IMR-90 (cell line): ENCODE data around the gene REXO5.

ENCODE experiments used
- MAZ ChIP-seq: IDR thresholded peaks from 2 replicates; pipeline ENCODE4 v1.6.1; 2012; ENCODE audit warnings: low read depth, mild to moderate bottlenecking, low read length, improper control_type of control experiment, moderate library complexity, borderline replicate concordance
- MXI1 ChIP-seq: IDR thresholded peaks from 2 replicates; pipeline ENCODE4 v1.6.1; 2012; ENCODE audit warnings: low read depth, mild to moderate bottlenecking, low read length, moderate library complexity, borderline replicate concordance
- NFE2L2 ChIP-seq: fragments of 150-350 bp; IDR thresholded peaks from 2 replicates; pipeline ENCODE4 v1.6.1; 2016; ENCODE audit warnings: low read depth, mild to moderate bottlenecking, low read length
- POLR2A ChIP-seq: IDR thresholded peaks from 2 replicates; pipeline ENCODE4 v1.6.1; 2012; ENCODE audit warnings: mild to moderate bottlenecking, low read depth, low read length
- RAD21 ChIP-seq: IDR thresholded peaks from 2 replicates; pipeline ENCODE4 v1.6.1; 2012; ENCODE audit warnings: low read length, improper control_type of control experiment
- RFX5 ChIP-seq: IDR thresholded peaks from 2 replicates; pipeline ENCODE4 v1.8.0; 2012; ENCODE audit warnings: low read depth, mild to moderate bottlenecking, low read length, moderate library complexity
- SMC3 ChIP-seq: fragments of 150-350 bp; IDR thresholded peaks from 2 replicates; pipeline ENCODE4 v1.6.1; 2016; ENCODE audit warnings: low read depth, mild to moderate bottlenecking, antibody characterized with exemption, low read length, moderate library complexity
- TF ChIP-seq, protein P1 (sequence below): conservative IDR thresholded peaks from 2 replicates; pipeline ENCODE4 v1.5.1; 2012; ENCODE audit warnings: mild to moderate bottlenecking, low read depth, low read length, improper control_type of control experiment
- TF ChIP-seq, protein P2 (sequence below): fragments of 150-350 bp; IDR thresholded peaks from 2 replicates; pipeline ENCODE4 v1.6.1; 2017; ENCODE audit warnings: mild to moderate bottlenecking, antibody characterized with exemption, low read length, low read depth

DNA sequence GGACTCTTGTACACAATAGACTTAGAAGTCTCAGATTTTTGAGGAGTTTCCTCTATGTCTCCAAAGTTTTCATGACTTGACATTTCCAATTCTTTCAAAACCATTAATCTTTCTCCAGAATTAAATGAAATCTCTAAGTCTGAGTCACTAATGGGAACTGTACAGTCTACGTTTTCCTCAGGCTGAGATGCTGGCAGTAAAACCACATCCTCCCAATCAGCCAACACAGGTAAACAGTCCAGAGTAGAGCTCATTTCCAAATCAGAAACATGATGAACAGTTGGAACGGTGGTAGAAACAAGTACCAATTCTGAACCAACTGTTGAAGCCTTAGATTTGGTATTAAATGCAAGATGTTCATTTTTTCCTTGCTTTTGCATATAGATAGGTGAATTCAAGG, 8.0 kb upstream of the REXO5 start:
- no peak for TF ChIP-seq RAD21
- TF ChIP-seq SMC3: no peak
- TF ChIP-seq, protein P1, sequence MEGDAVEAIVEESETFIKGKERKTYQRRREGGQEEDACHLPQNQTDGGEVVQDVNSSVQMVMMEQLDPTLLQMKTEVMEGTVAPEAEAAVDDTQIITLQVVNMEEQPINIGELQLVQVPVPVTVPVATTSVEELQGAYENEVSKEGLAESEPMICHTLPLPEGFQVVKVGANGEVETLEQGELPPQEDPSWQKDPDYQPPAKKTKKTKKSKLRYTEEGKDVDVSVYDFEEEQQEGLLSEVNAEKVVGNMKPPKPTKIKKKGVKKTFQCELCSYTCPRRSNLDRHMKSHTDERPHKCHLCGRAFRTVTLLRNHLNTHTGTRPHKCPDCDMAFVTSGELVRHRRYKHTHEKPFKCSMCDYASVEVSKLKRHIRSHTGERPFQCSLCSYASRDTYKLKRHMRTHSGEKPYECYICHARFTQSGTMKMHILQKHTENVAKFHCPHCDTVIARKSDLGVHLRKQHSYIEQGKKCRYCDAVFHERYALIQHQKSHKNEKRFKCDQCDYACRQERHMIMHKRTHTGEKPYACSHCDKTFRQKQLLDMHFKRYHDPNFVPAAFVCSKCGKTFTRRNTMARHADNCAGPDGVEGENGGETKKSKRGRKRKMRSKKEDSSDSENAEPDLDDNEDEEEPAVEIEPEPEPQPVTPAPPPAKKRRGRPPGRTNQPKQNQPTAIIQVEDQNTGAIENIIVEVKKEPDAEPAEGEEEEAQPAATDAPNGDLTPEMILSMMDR: no peak
- no peak for TF ChIP-seq POLR2A
- no peak for TF ChIP-seq NFE2L2
- no peak for TF ChIP-seq MXI1
- TF ChIP-seq MAZ: no peak
- TF ChIP-seq RFX5: no peak
- TF ChIP-seq, protein P2, sequence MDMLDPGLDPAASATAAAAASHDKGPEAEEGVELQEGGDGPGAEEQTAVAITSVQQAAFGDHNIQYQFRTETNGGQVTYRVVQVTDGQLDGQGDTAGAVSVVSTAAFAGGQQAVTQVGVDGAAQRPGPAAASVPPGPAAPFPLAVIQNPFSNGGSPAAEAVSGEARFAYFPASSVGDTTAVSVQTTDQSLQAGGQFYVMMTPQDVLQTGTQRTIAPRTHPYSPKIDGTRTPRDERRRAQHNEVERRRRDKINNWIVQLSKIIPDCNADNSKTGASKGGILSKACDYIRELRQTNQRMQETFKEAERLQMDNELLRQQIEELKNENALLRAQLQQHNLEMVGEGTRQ: no peak
